Neural cell (in vitro differentiated cells): ENCODE data around the gene ARHGAP27. TPM values are rescaled to one million over a fixed set of nuclear protein-coding genes. Genes with fewer than 3 reads are reported as not detected.
"Not testable (repeated sequence)": the region's sequence is repeated elsewhere in the genome, so short reads cannot be mapped to it uniquely, and the experiment has no call there.

Experiments used
- H2AFZ ChIP-seq: fragments of 200-600, 300-800 bp; sonication (generic), shearing (Covaris generic); 2 replicates; pipeline ENCODE4 v1.6.0; 2014; ENCODE audit warnings: low read depth, mild to moderate bottlenecking, antibody characterized with exemption, low read length, moderate library complexity
- H3F3A ChIP-seq: fragments of 200-600 bp; shearing (Covaris generic); 2 replicates; pipeline ENCODE4 v1.6.1; 2016; ENCODE audit warnings: mild to moderate bottlenecking, moderate library complexity, mixed read lengths, antibody characterized with exemption, low read length; ENCODE audit not compliant: insufficient read depth, poor library complexity, severe bottlenecking
- H3K27ac ChIP-seq: fragments of 200-600, 300-800 bp; sonication (generic), shearing (Covaris generic); 2 replicates; pipeline ENCODE4 v1.5.1; 2014; ENCODE audit warnings: mild to moderate bottlenecking, low read length, moderate library complexity
- H3K27me3 ChIP-seq: fragments of 300-800, 200-600 bp; sonication (generic), shearing (Covaris generic); 2 replicates; pipeline ENCODE4 v1.6.0; 2014; ENCODE audit warnings: mild to moderate bottlenecking, low read depth, low read length, moderate library complexity; ENCODE audit not compliant: insufficient read depth
- H3K36me3 ChIP-seq: fragments of 300-800, 200-600 bp; sonication (generic), shearing (Covaris generic); 2 replicates; pipeline ENCODE4 v1.5.1; 2014; ENCODE audit warnings: mild to moderate bottlenecking, antibody characterized with exemption, low read length, moderate library complexity; ENCODE audit not compliant: insufficient read depth
- H3K4me2 ChIP-seq: fragments of 300-800, 200-600 bp; sonication (generic), shearing (Covaris generic); 2 replicates; pipeline ENCODE4 v1.6.0; 2014; ENCODE audit warnings: mild to moderate bottlenecking, low read length
- H3K4me3 ChIP-seq: fragments of 300-800, 200-600 bp; sonication (generic), shearing (Covaris generic); 2 replicates; pipeline ENCODE4 v1.5.1; 2014; ENCODE audit warnings: mild to moderate bottlenecking, low read length, moderate library complexity
- H3K79me2 ChIP-seq: fragments of 200-600 bp; shearing (Covaris generic); replicated peaks from 2 replicates; pipeline ENCODE4 v1.6.0; 2014; ENCODE audit warnings: mild to moderate bottlenecking, low read length, moderate library complexity; ENCODE audit not compliant: insufficient read depth
- H3K9ac ChIP-seq: fragments of 300-800, 200-600 bp; sonication (generic), shearing (Covaris generic); 2 replicates; pipeline ENCODE4 v1.6.1; 2016; ENCODE audit warnings: mild to moderate bottlenecking, low read length, mixed read lengths
- H3K9me2 ChIP-seq: fragments of 200-600 bp; shearing (Covaris generic); 2 replicates; pipeline ENCODE4 v1.6.1; 2016; ENCODE audit warnings: mild to moderate bottlenecking, low read length, mixed read lengths; ENCODE audit not compliant: insufficient read depth
- H3K9me3 ChIP-seq: fragments of 200-600, 300-800 bp; sonication (generic), shearing (Covaris generic); 2 replicates; pipeline ENCODE4 v1.6.1; 2016; ENCODE audit warnings: mild to moderate bottlenecking, mixed run types, low read length, moderate library complexity, mixed read lengths
- H4K20me1 ChIP-seq: fragments of 200-600 bp; shearing (Covaris generic); 2 replicates; pipeline ENCODE4 v1.6.1; 2016; ENCODE audit warnings: mild to moderate bottlenecking, mixed run types; ENCODE audit not compliant: insufficient read depth
- polyA plus RNA-seq: library from polyadenylated mRNA; depleted of rRNA; stranded (reverse); fragments of >200 nt; gene quantifications from 2 replicates; pipeline ENCODE4 v1.2.3, GENCODE V29; 2014

Gene ARHGAP27
- polyA plus RNA-seq, 1 donor from 2014 or later, result 7.4 TPM

DNA sequence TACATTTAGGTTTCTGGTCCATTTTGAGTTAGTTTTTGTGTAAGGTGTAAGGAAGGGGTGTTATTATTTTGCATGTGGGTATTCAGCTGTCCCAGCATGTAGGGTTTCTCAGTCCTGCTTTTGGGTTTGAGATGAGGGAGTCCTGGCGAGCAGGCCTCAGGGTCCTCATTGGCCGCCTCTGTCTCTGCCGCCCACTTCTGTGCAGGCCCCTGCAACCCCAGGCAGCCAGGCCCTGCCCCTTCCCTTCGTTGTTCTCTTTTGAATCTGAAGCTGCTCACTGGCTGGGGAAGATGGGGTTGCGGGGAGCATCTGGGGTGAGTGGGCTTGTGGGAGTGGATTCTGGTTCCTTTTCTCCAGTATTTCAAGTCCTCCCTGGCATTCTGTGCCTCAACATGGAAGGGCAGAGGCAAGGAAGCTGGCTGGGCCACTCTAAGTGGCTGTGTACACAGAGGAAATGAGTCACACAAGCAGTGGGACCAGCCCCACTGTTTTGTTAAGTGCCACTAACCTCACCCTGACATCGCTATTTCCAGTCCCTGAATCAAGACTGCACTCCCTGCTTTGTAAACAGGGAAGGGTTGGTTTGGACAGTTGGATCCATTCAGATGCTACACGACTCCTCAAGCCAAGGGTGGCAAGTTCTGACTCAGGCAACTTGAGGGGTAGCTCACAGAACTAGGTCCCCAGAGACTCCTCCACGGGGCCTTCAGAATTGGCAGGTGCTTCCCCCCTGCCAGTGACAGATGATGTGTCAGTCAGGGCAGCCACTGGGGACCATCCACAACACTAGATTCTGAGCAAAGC is 29.1 kb upstream of the ARHGAP27 start:
- H3K9me3 ChIP-seq, H3K9ac ChIP-seq, H3K9me2 ChIP-seq, H3F3A ChIP-seq, H4K20me1 ChIP-seq, H3K4me3 ChIP-seq, H2AFZ ChIP-seq, H3K4me2 ChIP-seq, H3K27ac ChIP-seq, H3K36me3 ChIP-seq, H3K27me3 ChIP-seq, H3K79me2 ChIP-seq: not testable (repeated sequence)

GRCh38 chr17:45460422-45460821 is 27.8 kb upstream of the ARHGAP27 start:
- H3K9me3 ChIP-seq, H2AFZ ChIP-seq, H4K20me1 ChIP-seq, H3K4me3 ChIP-seq, H3K9me2 ChIP-seq, H3F3A ChIP-seq, H3K9ac ChIP-seq, H3K36me3 ChIP-seq, H3K27ac ChIP-seq, H3K27me3 ChIP-seq, H3K79me2 ChIP-seq, H3K4me2 ChIP-seq: not testable (repeated sequence)

GRCh38 chr17:45454341-45454740 is 21.7 kb upstream of the ARHGAP27 start:
- not testable (repeated sequence) for H3K4me2 ChIP-seq, H3K4me3 ChIP-seq, H3K9me2 ChIP-seq, H3K27ac ChIP-seq, H3F3A ChIP-seq, H3K36me3 ChIP-seq, H3K79me2 ChIP-seq, H3K9ac ChIP-seq, H4K20me1 ChIP-seq, H2AFZ ChIP-seq, H3K9me3 ChIP-seq, H3K27me3 ChIP-seq

DNA sequence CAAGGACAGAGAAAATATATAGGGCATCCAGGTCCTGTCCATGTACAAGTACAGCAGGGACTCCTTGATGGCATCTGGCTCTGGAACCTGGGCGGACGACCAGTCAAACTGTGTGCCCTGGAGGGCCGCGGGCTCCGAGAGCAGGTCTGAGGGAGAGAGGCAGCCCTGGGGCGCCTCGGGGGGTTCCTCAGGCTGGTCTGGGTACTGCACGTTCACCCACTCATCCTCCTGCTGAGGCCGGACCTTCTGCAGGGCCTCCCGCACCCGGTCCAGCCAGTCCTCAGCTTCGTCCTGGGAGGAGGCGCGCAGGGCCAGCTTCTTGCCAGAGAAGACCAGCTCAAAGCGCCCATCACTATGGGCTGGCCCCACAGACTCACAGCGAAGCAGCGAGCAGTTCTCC is 21.1 kb upstream of the ARHGAP27 start:
- not testable (repeated sequence) for H3K4me2 ChIP-seq, H2AFZ ChIP-seq, H3K36me3 ChIP-seq, H3K27me3 ChIP-seq, H3F3A ChIP-seq, H3K9me2 ChIP-seq, H3K9me3 ChIP-seq, H3K79me2 ChIP-seq, H3K9ac ChIP-seq, H4K20me1 ChIP-seq, H3K27ac ChIP-seq, H3K4me3 ChIP-seq

DNA sequence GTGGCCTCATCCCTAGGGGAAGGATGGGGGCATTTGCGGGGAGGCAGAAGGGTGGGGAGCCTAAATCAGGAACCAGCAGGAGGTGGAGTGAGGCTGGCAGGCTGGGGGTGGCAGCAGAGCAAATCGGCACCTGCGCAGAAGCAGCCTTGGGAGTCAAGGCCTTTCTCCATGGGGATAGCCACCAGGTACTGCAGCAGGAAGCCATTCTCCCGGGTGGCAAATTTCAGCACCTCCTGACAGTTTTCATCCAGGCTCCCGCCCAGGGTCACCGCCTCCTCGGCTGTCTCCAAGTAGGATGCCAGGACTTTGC is 20.5 kb upstream of the ARHGAP27 start:
- not testable (repeated sequence) for H3K9me3 ChIP-seq, H3K27ac ChIP-seq, H3K4me3 ChIP-seq, H3K4me2 ChIP-seq, H4K20me1 ChIP-seq, H3K79me2 ChIP-seq, H3F3A ChIP-seq, H3K36me3 ChIP-seq, H3K9me2 ChIP-seq, H3K27me3 ChIP-seq, H2AFZ ChIP-seq, H3K9ac ChIP-seq

DNA sequence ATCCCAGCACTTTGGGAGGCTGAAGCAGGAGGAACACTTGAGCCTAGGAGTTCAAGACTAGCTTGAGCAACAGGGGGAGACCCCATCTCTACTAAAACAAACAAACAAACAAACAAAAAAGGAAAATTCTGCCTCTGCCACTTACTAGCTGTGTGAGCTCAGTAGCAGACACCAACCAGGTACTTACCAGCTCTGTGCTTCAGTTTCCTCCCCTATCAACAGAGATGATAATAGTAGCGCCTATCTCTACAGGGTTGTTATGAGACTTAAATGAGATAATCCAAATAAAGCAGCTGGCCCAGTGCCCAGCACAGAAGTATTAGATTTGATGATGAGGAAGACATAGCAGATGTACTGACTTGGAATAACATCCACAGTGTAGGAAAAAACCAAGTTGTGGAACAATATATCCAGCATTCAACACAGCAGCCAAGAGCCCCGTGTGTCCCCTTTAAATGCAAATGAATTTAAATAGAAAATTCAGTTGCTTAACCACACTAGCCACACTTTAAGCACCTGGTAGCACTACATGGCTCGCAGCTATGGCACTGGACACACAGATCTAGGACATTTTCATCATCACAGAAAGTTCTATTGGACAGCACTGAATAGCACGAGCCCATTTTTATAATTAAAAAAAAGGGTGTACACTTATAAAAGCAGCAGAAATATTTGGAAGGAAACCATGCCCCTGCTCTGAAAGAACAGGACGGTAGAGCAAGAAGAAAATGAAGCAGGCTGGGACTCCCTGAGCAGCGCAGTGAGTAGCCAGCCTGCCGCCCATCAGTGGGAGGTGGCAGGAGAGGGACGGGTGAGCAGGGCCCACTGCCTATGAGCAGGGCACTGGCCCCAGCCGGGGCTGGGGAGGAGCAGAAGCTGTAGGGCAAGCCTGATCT is 19.9 kb upstream of the ARHGAP27 start:
- H3K4me2 ChIP-seq, H3F3A ChIP-seq, H3K27me3 ChIP-seq, H3K36me3 ChIP-seq, H3K4me3 ChIP-seq, H3K27ac ChIP-seq, H3K9ac ChIP-seq, H3K9me3 ChIP-seq, H3K79me2 ChIP-seq, H2AFZ ChIP-seq, H3K9me2 ChIP-seq, H4K20me1 ChIP-seq: not testable (repeated sequence)

- H3K4me2 ChIP-seq, H3K27ac ChIP-seq, H3K9me2 ChIP-seq, H4K20me1 ChIP-seq, H3F3A ChIP-seq, H3K4me3 ChIP-seq, H3K79me2 ChIP-seq, H3K9ac ChIP-seq, H3K36me3 ChIP-seq, H2AFZ ChIP-seq, H3K9me3 ChIP-seq, H3K27me3 ChIP-seq: not testable (repeated sequence)
Observed at GRCh38 chr17:45451660-45452059, 19.0 kb upstream of the ARHGAP27 start.
